LNCaP clone FGC (cell line): ENCODE results near the gene MRPL30.

ENCODE experiments used
- DNase-seq: peaks from one replicate; pipeline ENCODE4 v3.0.0-alpha.2; 2011; ENCODE audit warnings: low read depth
- H3K4me3 ChIP-seq: 2 replicates; pipeline ENCODE4 v1.5.1; 2011; ENCODE audit warnings: mild to moderate bottlenecking, low read depth, low read length, control low read depth
- CTCF ChIP-seq: IDR thresholded peaks from 2 replicates; pipeline ENCODE4 v1.5.1; 2012; ENCODE audit warnings: mild to moderate bottlenecking; ENCODE audit not compliant: control insufficient read depth, insufficient read depth; ENCODE audit errors: extremely low read depth

MRPL30 gene

GRCh38 chr2:99150706-99151105 is 30.3 kb upstream of the MRPL30 start:
- no peak for TF ChIP-seq CTCF

GRCh38 chr2:99152199-99152895 is 28.6 kb upstream of the MRPL30 start:
- TF ChIP-seq CTCF: no peak
- DNase-seq: no peak

More at GRCh38 chr2:99150706-99151105, 30.3 kb upstream of the MRPL30 start:
- DNase-seq: no peak
- H3K4me3 ChIP-seq: no peak overlapping the region

GRCh38 chr2:99153921-99154604 is 26.9 kb upstream of the MRPL30 start:
- no peak for TF ChIP-seq CTCF
- peak overlapping the region; percentile 70 for H3K4me3 ChIP-seq
- DNase-seq: no peak

More at GRCh38 chr2:99152199-99152895, 28.6 kb upstream of the MRPL30 start:
- H3K4me3 ChIP-seq: no peak overlapping the region

GRCh38 chr2:99154643-99155536 is 26.1 kb upstream of the MRPL30 start, which contains the start of the genes LIPT1 and TSGA10:
Gene LIPT1, plus strand, starts transcription at chr2:99154967. Its CDS starts 6,991 bp downstream, at chr2:99161958.
Gene TSGA10, minus strand, starts transcription at chr2:99154942. Its CDS starts 45,503 bp downstream, at chr2:99109439.
- TF ChIP-seq CTCF: peak; percentile 28; the same call in 1 of the 2 replicates
- H3K4me3 ChIP-seq: peak within 1 kb of the TSS; percentile 70
- DNase-seq: peak; percentile 56

- DNase-seq: no peak
- TF ChIP-seq CTCF: no peak
- no peak overlapping the region for H3K4me3 ChIP-seq
These were observed 24.1 kb upstream of the MRPL30 start for GRCh38 chr2:99156891-99157290.

GRCh38 chr2:99158599-99158998 is 22.4 kb upstream of the MRPL30 start:
- no peak for TF ChIP-seq CTCF
- H3K4me3 ChIP-seq: no peak overlapping the region
- no peak for DNase-seq
